ENCODE data around the gene CDH4. TPM values are rescaled to one million over a fixed set of nuclear protein-coding genes. Genes with fewer than 3 reads are reported as not detected.

The CDH4 gene
- total and polyA plus RNA-seq, 2 of the 8 experiments (the other 6 are each of a cell fraction or from before 2014, with no cell fraction given) = 4.3 to 7.9 TPM

DNA sequence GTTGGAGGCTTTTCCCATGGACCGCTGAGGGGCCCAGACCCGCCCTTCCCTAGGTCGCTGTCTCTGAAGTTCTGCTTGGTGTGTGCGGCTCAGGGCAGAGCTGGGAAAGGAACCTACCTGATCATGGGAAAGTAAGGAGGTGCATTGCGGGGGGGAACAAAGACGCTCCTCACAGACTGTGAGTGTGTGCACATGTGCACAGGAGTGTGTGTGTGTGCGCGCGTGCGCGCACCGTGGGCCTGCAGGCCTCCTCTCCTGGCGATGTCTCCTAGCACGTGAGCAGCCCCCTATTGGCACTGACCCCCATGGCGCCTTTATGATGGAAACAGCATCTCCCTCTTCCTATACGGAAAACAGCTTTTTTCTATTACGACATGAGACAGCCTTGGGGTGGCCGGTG is 589.5 kb downstream of the CDH4 start:
- Histone ChIP-seq H2BK120ac (replicated peaks; ENCODE audit: low read depth, low read length) (no peak overlapping the region), H3K27ac (ENCODE audit: low read depth, low read length) (no peak overlapping the region), H3K4ac (replicated peaks; ENCODE audit: insufficient read length, low read depth, low read length) (no peak overlapping the region), H3K36me3 (ENCODE audit: control insufficient read depth in 2 of 4, insufficient read depth in 4 of 4, low read length in 3 of 4) (no peaks in the 10 kb centered on the region; a peak in 2 of 8 replicates), H3K23ac (ENCODE audit: insufficient read length) (no peak overlapping the region), H3K14ac (ENCODE audit: insufficient read length) (no peak overlapping the region), H3K4me1 (replicated peaks in 1 of 4; ENCODE audit: control insufficient read depth in 3 of 4, insufficient read depth in 4 of 4, low read length in 3 of 4) (0 out of 7 replicates have a peak, but pooled peaks cover 0 to 3% (median under 1%) of the 10 kb centered on the region in 4 experiments), H2BK15ac (ENCODE audit: low read length) (no peak overlapping the region), H4K5ac (ENCODE audit: insufficient read length, low read depth, low read length) (no peak overlapping the region), H3K9me3 (ENCODE audit: insufficient read depth in 2 of 2, low read depth in 1 of 2, low read length in 1 of 2) (no peaks in the 10 kb centered on the region), H2AK5ac (ENCODE audit: low read depth, low read length) (no peak overlapping the region), H3K9ac (replicated peaks in 1 of 4; ENCODE audit: extremely low read depth in 1 of 4, low read depth in 3 of 4, low read length in 3 of 4) (peak overlapping the region in 1 of 4 experiments; percentile 3; a peak in 1 of 7 replicates), H2BK20ac (ENCODE audit: low read length) (no peak overlapping the region), H4K91ac (replicated peaks; ENCODE audit: insufficient read length, low read length) (no peak overlapping the region), H3K4me3 (ENCODE audit: extremely low read depth in 1 of 4, insufficient read depth in 2 of 4, low read depth in 3 of 4, low read length in 4 of 4) (no peak overlapping the region), H3K18ac (ENCODE audit: extremely low read depth, low read length) (no peak overlapping the region), H3K79me2 (ENCODE audit: control insufficient read depth in 1 of 2, insufficient read depth in 2 of 2, low read length in 2 of 2) (no peaks in the 10 kb centered on the region; a peak in 1 of 4 replicates), H3K56ac (replicated peaks; ENCODE audit: insufficient read length, low read depth, low read length) (no peak overlapping the region), H3K27me3 (replicated peaks in 1 of 4; ENCODE audit: control insufficient read depth in 3 of 4, extremely low read depth in 1 of 4, insufficient read depth in 3 of 4, low read length in 3 of 4) (no peaks in the 10 kb centered on the region), H3K4me2 (ENCODE audit: insufficient read depth in 1 of 2, low read depth in 2 of 2, low read length in 2 of 2) (no peak overlapping the region), H4K20me1 (replicated peaks in 1 of 2; ENCODE audit: control insufficient read depth in 1 of 2, insufficient read depth in 2 of 2, low read length in 2 of 2) (peaks cover 0 to 7% of the 10 kb centered on the region in 2 experiments), H2BK5ac (ENCODE audit: low read depth, low read length) (no peak overlapping the region), H2AFZ (ENCODE audit: low read length) (no peak overlapping the region), H3K23me2 (ENCODE audit: low read depth, low read length) (peaks cover 7% of the 10 kb centered on the region), H3K79me1 (ENCODE audit: low read depth, low read length) (no peaks in the 10 kb centered on the region), H4K8ac (ENCODE audit: extremely low read depth, insufficient read depth, low read length) (no peak overlapping the region), H2BK12ac (ENCODE audit: low read depth, low read length) (no peak overlapping the region)
- CTCF ChIA-PET (ENCODE audit: partially characterized antibody) = interaction anchor here (1.4 to 1.5 kb wide), 2 partner anchors 34 to 581 kb away, joined by 4 to 5 read pairs; no protein-coding TSS in a partner anchor
- DNase-seq (ENCODE audit: low read depth in 1 of 2, low spot score in 2 of 2) (no peak), FAIRE-seq (no peak)
- POLR2A ChIA-PET (ENCODE audit: partially characterized antibody) = no interaction called here
- whole genome bisulfite sequencing, 2 experiments (ENCODE audit: extremely low coverage in 1 of 2, insufficient coverage in 1 of 2, insufficient read length in 1 of 2, insufficient replicate concordance in 2 of 2, low coverage in 1 of 2, low lambda C conversion rate in 2 of 2, missing lambda C conversion rate in 1 of 2) = 83% methylated on average over 11 of the region's 18 CpGs; no CpG with 5 or more reads in 1 of the 2 experiments
- no peak for TF ChIP-seq MAFK (IDR thresholded peaks at IDR 0.05; ENCODE audit: low read depth, low read length)
- no peak for TF ChIP-seq EGR1 (IDR thresholded peaks at IDR 0.05; ENCODE audit: borderline replicate concordance, low read depth, low read length)
- TF ChIP-seq, protein P1, sequence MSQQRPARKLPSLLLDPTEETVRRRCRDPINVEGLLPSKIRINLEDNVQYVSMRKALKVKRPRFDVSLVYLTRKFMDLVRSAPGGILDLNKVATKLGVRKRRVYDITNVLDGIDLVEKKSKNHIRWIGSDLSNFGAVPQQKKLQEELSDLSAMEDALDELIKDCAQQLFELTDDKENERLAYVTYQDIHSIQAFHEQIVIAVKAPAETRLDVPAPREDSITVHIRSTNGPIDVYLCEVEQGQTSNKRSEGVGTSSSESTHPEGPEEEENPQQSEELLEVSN (IDR thresholded peaks at IDR 0.05) = no peak
- no peak for TF ChIP-seq SRF (IDR thresholded peaks at IDR 0.05; ENCODE audit: low read depth, low read length)
- TF ChIP-seq JUN (IDR thresholded peaks at IDR 0.05; ENCODE audit: low read depth, low read length) = no peak
- no peak for TF ChIP-seq TAF1 (IDR thresholded peaks at IDR 0.05; ENCODE audit: low read depth, low read length)
- no peak for TF ChIP-seq YY1 (IDR thresholded peaks at IDR 0.05; ENCODE audit: low read depth, low read length)
- TF ChIP-seq SUZ12 (IDR thresholded peaks at IDR 0.05; ENCODE audit: low read length) = no peak
- no peak for TF ChIP-seq TEAD4 (IDR thresholded peaks at IDR 0.05; ENCODE audit: low read depth, low read length)
- TF ChIP-seq KDM1A (IDR thresholded peaks at IDR 0.05; ENCODE audit: borderline replicate concordance, low read length) = no peak
- no peak for TF ChIP-seq ASH2L (IDR thresholded peaks at IDR 0.05; ENCODE audit: low read length)
- no peak for TF ChIP-seq JUND (IDR thresholded peaks at IDR 0.05; ENCODE audit: low read length)

Data from H1 (cell line).